UCSD-AML1 (cell line): ENCODE data around the gene SMR3A.

Experiments used
- DNase-seq: peaks from one replicate; lab custom pipeline; 2025; ENCODE audit not compliant: unreplicated experiment; lab: John Stamatoyannopoulos, UW

Gene SMR3A

DNA sequence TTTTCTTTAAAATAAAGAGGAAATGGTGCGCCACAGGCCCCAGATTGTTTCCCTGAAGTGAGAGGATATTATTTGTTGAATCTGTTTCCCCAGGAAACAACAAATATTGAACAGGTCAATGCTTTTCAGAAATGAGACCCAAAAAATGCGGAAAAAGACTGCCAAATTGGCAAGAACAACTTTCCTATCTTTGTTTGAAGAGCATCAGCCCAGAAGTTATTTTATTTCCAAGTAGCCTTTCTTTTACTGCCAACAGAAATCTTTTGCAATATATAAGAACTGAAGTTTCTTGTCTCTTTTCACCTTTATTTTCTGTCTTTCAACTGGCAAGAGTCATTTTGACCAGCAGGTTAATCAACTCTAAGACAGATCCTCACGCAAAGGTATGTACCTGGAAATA, at the start of gene SMR3A:
Gene SMR3A, plus strand, starts transcription at position 301 of the 400 bp plus-strand sequence. CDS start 1,356 bp downstream, outside the sequence.
- DNase-seq = no peak

- no peak for DNase-seq
Measured at GRCh38 chr4:70313736-70314135, 46.8 kb upstream of the SMR3A start.

DNA sequence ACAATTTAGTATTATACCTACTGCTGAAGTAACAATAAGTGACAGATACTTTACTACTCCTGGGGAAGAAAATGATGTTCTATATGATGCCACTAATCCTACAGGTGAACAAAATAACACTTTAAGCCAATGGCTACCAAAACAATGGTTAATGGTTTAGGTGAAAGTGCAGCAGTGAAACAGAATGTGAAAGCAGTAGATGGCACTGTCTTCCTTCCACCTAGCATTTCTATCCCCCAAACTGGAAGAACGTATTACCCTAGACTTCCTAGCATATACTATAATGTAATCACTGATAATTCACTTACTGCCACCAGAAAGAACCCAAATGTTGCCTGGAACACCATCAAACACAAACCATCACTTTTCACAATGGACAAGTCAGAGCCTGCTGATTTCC, 44.6 kb upstream of the SMR3A start:
- DNase-seq = no peak

- no peak for DNase-seq
Measured at GRCh38 chr4:70326052-70326451, 34.5 kb upstream of the SMR3A start.

DNA sequence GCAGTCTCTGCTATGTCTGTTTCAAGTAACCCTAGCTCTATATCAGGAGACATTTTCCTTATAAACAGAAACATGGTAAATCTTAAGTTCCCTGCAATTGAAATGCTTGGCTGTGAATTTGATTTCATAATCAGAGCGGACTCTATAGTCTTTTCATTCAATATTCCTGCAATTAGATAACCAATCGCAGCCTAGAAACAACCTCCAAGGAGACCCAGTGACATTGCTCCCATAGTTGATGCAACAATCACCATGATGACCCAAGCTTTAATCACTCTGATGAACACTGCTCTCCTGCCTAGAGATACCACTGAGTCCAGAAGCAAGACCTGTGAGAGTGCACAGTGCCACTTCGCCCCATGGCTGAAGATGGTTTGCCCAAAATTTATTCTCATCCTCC, 25.9 kb upstream of the SMR3A start, which contains the start of gene CABS1:
Gene CABS1, plus strand, starts transcription at position 301 of the 400 bp plus-strand sequence. Its CDS starts 59 bp downstream, at position 360.
- DNase-seq = no peak

- no peak for DNase-seq
Measured at GRCh38 chr4:70336043-70336442, 24.5 kb upstream of the SMR3A start.

GRCh38 chr4:70337886-70338420, 22.6 kb upstream of the SMR3A start:
- no peak for DNase-seq

DNA sequence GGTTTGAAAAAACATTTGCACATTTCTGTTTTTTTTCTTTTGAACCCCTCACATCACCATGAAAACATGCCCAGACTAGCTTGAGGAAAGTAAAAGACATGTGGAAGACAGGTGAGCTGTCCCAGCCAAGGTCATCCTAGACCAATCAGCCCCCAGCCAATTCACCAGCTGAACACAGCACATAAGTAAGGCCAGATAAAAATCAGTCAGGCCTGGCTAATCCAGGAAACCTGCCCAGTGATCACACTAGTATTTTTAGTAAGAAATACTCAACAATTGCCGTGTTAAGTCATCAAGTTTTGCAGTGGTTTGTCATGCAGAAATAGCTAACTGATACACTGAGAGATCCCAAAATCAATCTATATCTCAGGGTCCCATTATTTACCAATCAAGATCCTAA, 4.4 kb upstream of the SMR3A start:
- DNase-seq = no peak

DNA sequence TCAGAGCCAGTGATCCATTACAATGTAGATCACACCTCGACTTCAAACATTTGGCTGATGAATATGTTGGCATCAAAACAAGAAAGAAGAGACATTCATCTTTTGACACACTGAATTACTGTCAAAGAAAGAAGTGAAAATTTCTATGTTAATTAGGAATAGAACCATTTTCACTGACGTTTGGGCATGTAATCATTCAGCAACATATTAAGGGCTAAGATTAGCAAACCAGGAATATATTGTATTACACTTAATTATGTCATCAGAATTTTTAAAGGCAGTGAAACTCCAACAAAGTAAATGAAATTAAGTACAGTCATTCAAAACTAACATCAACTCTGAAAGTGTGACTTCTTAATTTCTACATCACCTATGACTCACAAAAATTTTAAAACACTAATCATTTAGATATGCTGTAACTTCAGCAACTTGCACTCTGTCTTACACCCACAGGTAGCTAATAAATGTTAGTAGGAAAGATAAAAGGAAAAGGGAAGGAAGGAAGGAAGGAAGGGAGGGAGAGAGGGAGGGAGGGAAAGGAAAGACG, 1.4 kb upstream of the SMR3A start:
- no peak for DNase-seq

- no peak for DNase-seq
Measured at GRCh38 chr4:70364002-70364401, 3.4 kb downstream of the SMR3A start.

- DNase-seq = no peak
Measured at GRCh38 chr4:70365479-70365878, 4.9 kb downstream of the SMR3A start.

- DNase-seq = no peak
Measured at GRCh38 chr4:70367813-70368212, 7.3 kb downstream of the SMR3A start.

DNA sequence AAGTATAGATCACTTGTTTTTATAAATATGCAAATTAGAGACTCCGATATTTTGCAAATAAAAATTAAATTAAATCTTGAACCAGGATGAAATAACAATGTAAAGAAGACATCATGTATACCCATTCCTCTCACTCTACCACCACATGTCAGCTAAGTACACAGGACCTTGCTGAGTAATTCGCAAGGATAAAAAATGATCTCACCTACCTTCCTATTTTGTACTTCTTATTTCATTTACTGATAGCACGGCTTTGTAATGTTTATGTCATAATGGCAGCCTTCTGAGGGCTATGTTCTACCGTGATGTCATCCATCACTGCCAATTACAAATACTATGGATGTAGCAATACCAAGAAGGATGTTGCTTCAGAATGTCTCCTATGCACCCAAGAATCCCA, 11.4 kb downstream of the SMR3A start:
- no peak for DNase-seq

DNA sequence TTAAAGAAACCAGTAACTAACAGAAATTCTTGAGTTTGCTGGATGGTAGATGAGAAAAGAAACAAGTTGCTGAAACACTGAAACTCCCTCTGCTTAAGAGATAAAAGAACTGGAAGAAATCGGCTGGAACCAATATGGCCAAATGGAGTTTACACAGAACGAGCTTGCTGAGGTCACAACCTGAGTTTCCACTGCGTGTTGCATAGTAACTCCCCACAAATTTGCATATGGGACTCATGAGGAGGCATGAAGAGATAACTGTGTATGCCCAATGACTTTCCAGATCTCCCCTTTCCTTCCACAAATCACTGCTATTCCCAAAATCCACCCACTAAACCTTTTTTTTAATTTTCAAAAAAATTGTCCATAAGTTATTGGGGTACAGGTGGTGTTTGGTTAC, 12.2 kb downstream of the SMR3A start:
- DNase-seq = no peak

DNA sequence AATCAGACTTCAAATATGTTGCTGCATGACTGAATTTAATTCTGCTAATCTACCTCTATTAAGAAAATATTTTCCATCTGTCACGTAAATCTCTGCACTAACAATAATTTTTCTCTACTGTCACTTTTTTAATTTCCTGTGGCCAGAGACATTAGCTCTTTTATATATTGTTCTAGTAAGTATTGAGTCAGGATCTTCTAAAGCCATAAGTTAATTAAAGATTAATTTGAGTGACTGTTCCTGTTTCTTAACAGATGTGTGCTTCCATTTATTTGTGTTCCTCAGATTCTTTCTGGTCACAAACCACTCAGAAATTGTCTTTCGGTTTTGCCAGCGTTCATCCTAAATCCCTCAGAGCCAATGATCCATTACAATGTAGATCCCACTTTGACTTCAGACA, 20.0 kb downstream of the SMR3A start:
- no peak for DNase-seq

DNA sequence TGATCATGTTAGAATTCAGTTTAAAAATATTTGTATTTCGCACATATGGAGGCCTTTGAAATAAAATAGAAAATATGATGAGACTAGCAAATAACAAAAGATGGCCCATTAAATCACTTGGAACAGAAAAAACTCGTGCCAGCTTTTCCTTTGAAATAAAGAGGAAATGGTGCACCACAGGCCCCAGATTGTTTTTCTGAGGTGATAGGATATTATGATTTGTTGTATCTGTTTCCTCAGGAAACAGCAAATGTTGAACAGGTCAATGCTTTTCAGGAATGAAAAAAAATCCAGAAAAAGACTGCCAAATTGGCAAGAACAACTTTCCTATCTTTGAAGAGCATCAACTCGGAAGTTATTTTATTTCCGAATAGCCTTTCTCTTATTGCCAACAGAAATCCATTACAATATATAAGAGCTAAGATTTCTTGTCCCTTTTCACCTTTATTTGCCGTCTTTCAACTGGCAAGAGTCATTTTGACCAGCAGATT, 22.2 kb downstream of the SMR3A start, which contains the start of gene SMR3B:
Gene SMR3B, plus strand, starts transcription at position 441 of the 491 bp plus-strand sequence. CDS start 1,380 bp downstream, outside the sequence.
- DNase-seq = no peak

DNA sequence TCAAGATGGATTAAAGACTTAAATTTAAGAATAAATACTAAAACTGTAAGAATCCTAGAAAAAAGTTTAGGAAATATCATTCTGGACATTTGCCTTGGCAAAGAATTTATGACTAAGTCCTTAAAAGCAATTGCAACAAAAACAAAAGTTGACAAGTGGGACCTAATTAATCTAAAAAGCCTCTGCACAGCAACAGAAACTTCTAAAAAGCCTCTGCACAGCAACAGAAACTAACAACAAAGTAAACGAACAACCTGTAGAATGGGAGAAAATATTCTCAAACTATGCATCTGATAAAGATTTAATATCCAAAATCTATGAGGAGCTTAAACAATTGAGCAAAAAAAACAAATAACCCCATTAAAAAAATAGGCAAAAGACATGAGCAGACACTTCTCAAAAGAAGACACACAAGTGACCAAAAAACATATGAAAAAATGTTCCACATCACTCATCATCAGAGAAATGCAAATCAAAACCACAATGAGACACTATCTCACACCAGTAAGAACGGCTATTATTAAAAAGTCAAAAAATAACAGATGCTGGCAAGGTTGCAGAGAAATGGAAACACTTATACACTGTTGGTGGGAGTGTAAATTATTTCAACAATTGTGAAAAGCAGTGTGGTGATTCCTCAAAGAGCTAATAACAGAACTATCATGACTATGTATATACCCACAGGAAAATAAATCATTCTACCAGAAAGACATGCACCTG, 31.7 kb downstream of the SMR3A start:
- no peak for DNase-seq

GRCh38 chr4:70397580-70397979, 37.0 kb downstream of the SMR3A start, which contains the start of gene OPRPN:
OPRPN (plus strand) TSS chr4:70397940; CDS start chr4:70399286, 1,346 bp downstream.
- no peak for DNase-seq

GRCh38 chr4:70399319-70399718, 38.8 kb downstream of the SMR3A start:
- no peak for DNase-seq

DNA sequence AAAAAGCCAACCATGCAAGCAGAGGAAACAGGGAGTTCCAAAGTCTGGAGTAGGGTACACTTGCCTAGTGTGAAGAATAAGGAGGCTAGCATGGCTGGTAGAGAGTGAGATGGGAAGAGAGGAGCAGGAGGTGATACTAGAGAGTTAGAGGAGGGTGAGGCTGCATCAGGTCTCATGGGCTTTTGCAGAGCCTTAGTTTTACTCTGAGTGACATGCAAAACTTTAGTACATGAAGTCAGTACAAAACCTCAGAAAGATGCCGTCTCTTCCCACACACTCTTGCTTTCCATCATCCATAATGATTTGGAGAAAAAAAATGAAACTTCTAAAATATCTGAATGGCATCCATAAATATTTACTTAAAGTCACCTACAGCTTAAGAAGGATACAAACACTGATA, 42.2 kb downstream of the SMR3A start:
- no peak for DNase-seq

- DNase-seq = no peak
Measured at GRCh38 chr4:70405765-70406164, 45.2 kb downstream of the SMR3A start.
